Adipocyte (in vitro differentiated cells): ENCODE data around the gene RBFOX1.

Experiments used
- DNase-seq: peaks from one replicate; pipeline ENCODE4 v3.0.0-alpha.2; 2015; ENCODE audit warnings: low read depth
- H3K27me3 ChIP-seq: replicated peaks from 2 replicates; pipeline ENCODE4 v1.7.0; 2013; ENCODE audit warnings: mild to moderate bottlenecking, low read length, moderate library complexity; ENCODE audit not compliant: control insufficient read depth, insufficient read depth
- H3K36me3 ChIP-seq: 2 replicates; pipeline ENCODE4 v1.7.0; 2013; ENCODE audit warnings: low read length, mild to moderate bottlenecking, moderate library complexity; ENCODE audit not compliant: control insufficient read depth, insufficient read depth, severe bottlenecking
- H3K4me1 ChIP-seq: 2 replicates; pipeline ENCODE4 v1.7.0; 2013; ENCODE audit warnings: mild to moderate bottlenecking, low read length, moderate library complexity; ENCODE audit not compliant: control insufficient read depth, insufficient read depth
- H3K4me3 ChIP-seq: 2 replicates; pipeline ENCODE4 v1.7.0; 2013; ENCODE audit warnings: mild to moderate bottlenecking, low read length, moderate library complexity
- H3K9ac ChIP-seq: 2 replicates; pipeline ENCODE4 v1.7.0; 2013; ENCODE audit warnings: mild to moderate bottlenecking, low read length, moderate library complexity
- H3K9me3 ChIP-seq: 2 replicates; pipeline ENCODE4 v1.7.0; 2013; ENCODE audit warnings: mild to moderate bottlenecking, low read length, moderate library complexity; ENCODE audit not compliant: control insufficient read depth

RBFOX1 gene

GRCh38 chr16:7613518-7613917, 280.9 kb downstream of the RBFOX1 start:
- H3K9me3 ChIP-seq, result no peaks in the 10 kb centered on the region
- H3K27me3 ChIP-seq, result no peaks in the 10 kb centered on the region
- no peak overlapping the region for H3K4me3 ChIP-seq
- H3K9ac ChIP-seq, result no peak overlapping the region
- H3K4me1 ChIP-seq, result no peaks in the 10 kb centered on the region
- H3K36me3 ChIP-seq, result no peaks in the 10 kb centered on the region
- DNase-seq, result no peak

GRCh38 chr16:7614021-7614795, 281.6 kb downstream of the RBFOX1 start:
- no peak overlapping the region for H3K4me3 ChIP-seq
- no peaks in the 10 kb centered on the region for H3K9me3 ChIP-seq
- H3K4me1 ChIP-seq, result no peaks in the 10 kb centered on the region
- DNase-seq, result no peak
- no peaks in the 10 kb centered on the region for H3K36me3 ChIP-seq
- no peak overlapping the region for H3K9ac ChIP-seq
- no peaks in the 10 kb centered on the region for H3K27me3 ChIP-seq

GRCh38 chr16:7615565-7615964, 282.9 kb downstream of the RBFOX1 start:
- no peak for DNase-seq
- H3K4me3 ChIP-seq, result no peak overlapping the region
- H3K27me3 ChIP-seq, result no peaks in the 10 kb centered on the region
- no peaks in the 10 kb centered on the region for H3K36me3 ChIP-seq
- no peaks in the 10 kb centered on the region for H3K4me1 ChIP-seq
- H3K9ac ChIP-seq, result no peak overlapping the region
- no peaks in the 10 kb centered on the region for H3K9me3 ChIP-seq

GRCh38 chr16:7624871-7625766, 292.5 kb downstream of the RBFOX1 start:
- Histone ChIP-seq H3K9me3 (no peaks in the 10 kb centered on the region), H3K4me3 (no peak overlapping the region)

GRCh38 chr16:7628981-7629380, 296.3 kb downstream of the RBFOX1 start:
- H3K36me3 ChIP-seq, result no peaks in the 10 kb centered on the region
- no peak overlapping the region for H3K4me3 ChIP-seq
- DNase-seq, result no peak
- no peak overlapping the region for H3K9ac ChIP-seq
- H3K27me3 ChIP-seq, result no peaks in the 10 kb centered on the region
- no peaks in the 10 kb centered on the region for H3K9me3 ChIP-seq
- no peaks in the 10 kb centered on the region for H3K4me1 ChIP-seq

More at GRCh38 chr16:7624871-7625766, 292.5 kb downstream of the RBFOX1 start:
- Histone ChIP-seq H3K9ac (no peak overlapping the region), H3K36me3 (no peaks in the 10 kb centered on the region), H3K4me1 (no peaks in the 10 kb centered on the region), H3K27me3 (no peaks in the 10 kb centered on the region)
- DNase-seq, result no peak

- no peaks in the 10 kb centered on the region for H3K4me1 ChIP-seq
- no peak overlapping the region for H3K9ac ChIP-seq
- no peak for DNase-seq
- H3K27me3 ChIP-seq, result no peaks in the 10 kb centered on the region
- H3K9me3 ChIP-seq, result no peaks in the 10 kb centered on the region
- H3K36me3 ChIP-seq, result no peaks in the 10 kb centered on the region
- H3K4me3 ChIP-seq, result no peak overlapping the region
Observed at GRCh38 chr16:7629571-7629970, 296.9 kb downstream of the RBFOX1 start.

- H3K27me3 ChIP-seq, result no peaks in the 10 kb centered on the region
Observed at GRCh38 chr16:7637446-7637845, 304.8 kb downstream of the RBFOX1 start.

GRCh38 chr16:7638306-7638705, 305.7 kb downstream of the RBFOX1 start:
- Histone ChIP-seq H3K9me3 (no peaks in the 10 kb centered on the region), H3K27me3 (no peaks in the 10 kb centered on the region), H3K36me3 (no peaks in the 10 kb centered on the region), H3K4me3 (no peak overlapping the region), H3K4me1 (no peaks in the 10 kb centered on the region), H3K9ac (no peak overlapping the region)
- no peak for DNase-seq

More at GRCh38 chr16:7637446-7637845, 304.8 kb downstream of the RBFOX1 start:
- H3K4me3 ChIP-seq, result no peak overlapping the region
- H3K9ac ChIP-seq, result no peak overlapping the region
- no peaks in the 10 kb centered on the region for H3K9me3 ChIP-seq
- H3K4me1 ChIP-seq, result no peaks in the 10 kb centered on the region
- DNase-seq, result no peak
- no peaks in the 10 kb centered on the region for H3K36me3 ChIP-seq

- no peaks in the 10 kb centered on the region for H3K36me3 ChIP-seq
- H3K9me3 ChIP-seq, result no peaks in the 10 kb centered on the region
- H3K4me3 ChIP-seq, result no peak overlapping the region
- no peak for DNase-seq
- no peak overlapping the region for H3K9ac ChIP-seq
- no peaks in the 10 kb centered on the region for H3K27me3 ChIP-seq
- no peaks in the 10 kb centered on the region for H3K4me1 ChIP-seq
Observed at GRCh38 chr16:7640334-7640733, 307.7 kb downstream of the RBFOX1 start.

GRCh38 chr16:7644176-7644575, 311.5 kb downstream of the RBFOX1 start:
- H3K9me3 ChIP-seq, result no peaks in the 10 kb centered on the region
- H3K4me3 ChIP-seq, result no peak overlapping the region
- no peaks in the 10 kb centered on the region for H3K27me3 ChIP-seq
- H3K36me3 ChIP-seq, result no peaks in the 10 kb centered on the region
- H3K9ac ChIP-seq, result no peak overlapping the region
- H3K4me1 ChIP-seq, result no peaks in the 10 kb centered on the region
- DNase-seq, result no peak

- Histone ChIP-seq H3K9ac (no peak overlapping the region), H3K4me3 (no peak overlapping the region), H3K4me1 (no peaks in the 10 kb centered on the region), H3K27me3 (no peaks in the 10 kb centered on the region), H3K9me3 (no peaks in the 10 kb centered on the region), H3K36me3 (no peaks in the 10 kb centered on the region)
- DNase-seq, result no peak
Observed at GRCh38 chr16:7644811-7645210, 312.2 kb downstream of the RBFOX1 start.
